GM13977 (cell line): Measurements from ENCODE around the gene CYP51A1.
"Not testable (repeated sequence)": the region's sequence is repeated elsewhere in the genome, so short reads cannot be mapped to it uniquely, and the experiment has no call there.

Experiments used
- DNase-seq: peaks from one replicate; pipeline ENCODE4 v3.0.0; 2012; ENCODE audit warnings: low spot score
- in situ Hi-C: fragments of 300-500 bp; cut with MboI; formaldehyde crosslinking; loops from one replicate; pipeline ENCODE4 v1.12.0; 2022; ENCODE audit warnings: low sequenced_read_pairs, low pct_unique_long_range_greater_than_20kb, mixed read lengths, inconsistent platforms; ENCODE audit not compliant: unreplicated experiment
- TF ChIP-seq, protein P1 (sequence below): IDR thresholded peaks from 2 replicates; pipeline ENCODE4 v1.5.1; 2012; ENCODE audit warnings: mild to moderate bottlenecking, control low read depth; ENCODE audit not compliant: insufficient read depth; ENCODE audit errors: extremely low read depth, missing control alignments

CYP51A1 gene

DNA sequence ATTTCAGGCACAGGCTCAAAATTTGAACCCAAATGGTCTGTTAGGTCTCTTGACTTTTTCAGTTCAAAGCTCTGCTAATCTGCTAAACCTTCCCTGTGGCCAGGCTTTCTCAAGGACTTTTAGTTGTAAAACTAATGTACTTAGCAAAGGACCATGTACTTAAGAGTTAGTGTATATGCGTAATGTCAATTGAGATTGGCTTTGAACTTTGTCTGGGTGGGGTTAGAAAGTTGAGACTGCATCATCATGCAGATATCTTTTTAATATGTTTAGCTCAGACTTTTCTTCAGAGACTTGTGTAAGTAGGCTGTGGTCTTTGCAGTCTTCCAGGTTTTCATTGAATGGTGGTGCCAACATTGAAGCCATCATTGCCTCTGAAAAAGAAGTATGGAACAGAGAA, 33.7 kb downstream of the CYP51A1 start:
- TF ChIP-seq, protein P1, sequence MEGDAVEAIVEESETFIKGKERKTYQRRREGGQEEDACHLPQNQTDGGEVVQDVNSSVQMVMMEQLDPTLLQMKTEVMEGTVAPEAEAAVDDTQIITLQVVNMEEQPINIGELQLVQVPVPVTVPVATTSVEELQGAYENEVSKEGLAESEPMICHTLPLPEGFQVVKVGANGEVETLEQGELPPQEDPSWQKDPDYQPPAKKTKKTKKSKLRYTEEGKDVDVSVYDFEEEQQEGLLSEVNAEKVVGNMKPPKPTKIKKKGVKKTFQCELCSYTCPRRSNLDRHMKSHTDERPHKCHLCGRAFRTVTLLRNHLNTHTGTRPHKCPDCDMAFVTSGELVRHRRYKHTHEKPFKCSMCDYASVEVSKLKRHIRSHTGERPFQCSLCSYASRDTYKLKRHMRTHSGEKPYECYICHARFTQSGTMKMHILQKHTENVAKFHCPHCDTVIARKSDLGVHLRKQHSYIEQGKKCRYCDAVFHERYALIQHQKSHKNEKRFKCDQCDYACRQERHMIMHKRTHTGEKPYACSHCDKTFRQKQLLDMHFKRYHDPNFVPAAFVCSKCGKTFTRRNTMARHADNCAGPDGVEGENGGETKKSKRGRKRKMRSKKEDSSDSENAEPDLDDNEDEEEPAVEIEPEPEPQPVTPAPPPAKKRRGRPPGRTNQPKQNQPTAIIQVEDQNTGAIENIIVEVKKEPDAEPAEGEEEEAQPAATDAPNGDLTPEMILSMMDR, result no peak
- in situ Hi-C loops, result no loop called here

DNA sequence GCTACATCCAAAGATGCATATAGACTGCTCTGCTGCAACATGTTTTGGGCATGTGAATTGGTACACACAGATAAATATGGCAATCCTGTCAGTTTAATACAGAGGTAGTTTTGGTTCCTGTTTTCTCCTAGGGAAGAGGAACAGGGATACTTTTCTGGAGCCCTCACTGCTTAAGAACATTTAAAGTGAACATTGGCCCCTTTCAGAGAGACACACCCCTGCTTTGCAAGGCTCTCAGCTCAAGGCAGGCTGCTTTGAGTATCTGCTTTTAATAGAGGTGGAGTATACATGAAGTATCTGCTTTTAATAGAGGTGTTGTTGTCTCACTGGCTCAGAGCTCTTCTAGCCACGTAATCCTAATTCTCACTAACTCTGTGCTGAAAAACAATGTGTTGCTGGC, 38.9 kb downstream of the CYP51A1 start:
- in situ Hi-C loops, result no loop called here
- TF ChIP-seq, protein P1, result no peak
- DNase-seq, result no peak

More for the DNA sequence above, 33.7 kb downstream of the CYP51A1 start:
- no peak for DNase-seq

DNA sequence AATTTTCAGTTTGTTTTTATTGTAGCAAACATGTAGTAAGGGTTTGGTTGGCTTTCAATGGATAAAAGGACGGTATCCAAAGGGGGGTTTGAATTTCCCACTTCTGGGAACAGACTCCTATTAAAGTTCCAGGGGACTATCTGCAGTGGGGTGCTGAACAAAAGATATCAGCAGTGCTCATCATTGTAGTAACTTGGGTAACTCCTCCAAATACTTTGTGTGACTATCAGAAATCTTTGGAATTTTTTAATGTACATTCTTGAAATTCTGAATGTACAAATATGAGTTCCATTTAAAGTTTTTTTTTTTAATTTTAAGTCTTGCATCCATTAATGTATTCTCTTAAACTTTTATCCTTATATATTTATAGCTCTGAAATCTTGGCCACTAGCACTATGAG, 42.1 kb downstream of the CYP51A1 start:
- no peak for DNase-seq
- in situ Hi-C loops, result no loop called here

DNA sequence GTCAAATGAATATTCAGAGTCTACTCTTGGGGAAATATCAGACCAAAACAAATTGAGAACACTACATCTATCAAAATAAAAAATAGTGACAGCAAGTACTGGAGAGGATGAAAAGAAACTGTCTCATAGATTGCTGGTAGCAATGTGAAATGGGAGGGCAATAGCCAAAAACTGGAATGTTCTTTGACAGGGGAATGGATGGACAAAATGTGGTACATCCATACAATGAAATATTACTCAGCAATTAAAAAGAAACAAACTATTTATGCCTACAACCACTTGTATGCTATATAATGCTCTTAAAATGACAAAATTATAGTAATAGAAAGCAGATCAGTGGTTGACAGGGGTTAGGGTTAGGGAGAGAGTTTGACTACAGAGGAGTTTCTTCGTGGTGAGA, 46.0 kb downstream of the CYP51A1 start:
- DNase-seq, result no peak
- in situ Hi-C loops, result no loop called here
- TF ChIP-seq, protein P1, result no peak

More for the DNA sequence above, 42.1 kb downstream of the CYP51A1 start:
- TF ChIP-seq, protein P1, result no peak

DNA sequence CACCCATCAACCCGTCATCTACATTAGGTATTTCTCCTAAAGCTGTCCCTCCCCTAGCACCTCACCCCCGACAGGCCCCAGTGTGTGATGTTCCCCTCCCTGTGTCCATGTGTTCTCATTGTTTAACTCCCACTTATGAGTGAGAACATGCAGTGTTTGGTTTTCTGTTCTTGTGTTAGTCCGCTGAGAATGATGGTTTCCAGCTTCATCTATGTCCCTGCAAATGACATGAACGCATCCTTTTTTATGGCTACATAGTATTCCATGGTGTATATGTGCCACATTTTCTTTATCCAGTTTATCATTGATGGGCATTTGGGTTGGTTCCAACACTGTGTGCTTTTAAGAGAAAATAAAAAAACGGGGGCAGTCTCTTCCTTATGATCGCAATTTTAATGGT, 50.4 kb downstream of the CYP51A1 start:
- in situ Hi-C loops, DNase-seq: not testable (repeated sequence)

DNA sequence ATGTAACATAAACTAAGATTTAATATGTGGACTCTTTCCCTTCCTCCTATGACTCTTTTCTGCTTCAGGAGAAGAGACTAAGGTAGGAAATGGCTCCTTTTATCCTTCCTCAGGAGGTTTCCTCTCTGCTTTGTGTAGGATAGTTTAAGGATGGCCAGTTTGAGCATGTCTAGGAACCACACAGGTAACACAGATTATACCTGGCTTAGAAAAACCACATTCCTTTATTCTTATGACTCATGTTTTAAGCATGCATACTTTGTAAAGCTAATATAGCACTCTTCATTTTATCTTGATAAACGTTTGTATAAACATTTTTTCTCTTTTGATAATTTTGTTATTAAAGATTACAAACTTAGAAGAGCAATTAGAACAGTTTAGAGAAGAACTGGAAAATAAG, 57.8 kb downstream of the CYP51A1 start:
- no peak for DNase-seq
- in situ Hi-C loops, result no loop called here
- TF ChIP-seq, protein P1, result no peak

DNA sequence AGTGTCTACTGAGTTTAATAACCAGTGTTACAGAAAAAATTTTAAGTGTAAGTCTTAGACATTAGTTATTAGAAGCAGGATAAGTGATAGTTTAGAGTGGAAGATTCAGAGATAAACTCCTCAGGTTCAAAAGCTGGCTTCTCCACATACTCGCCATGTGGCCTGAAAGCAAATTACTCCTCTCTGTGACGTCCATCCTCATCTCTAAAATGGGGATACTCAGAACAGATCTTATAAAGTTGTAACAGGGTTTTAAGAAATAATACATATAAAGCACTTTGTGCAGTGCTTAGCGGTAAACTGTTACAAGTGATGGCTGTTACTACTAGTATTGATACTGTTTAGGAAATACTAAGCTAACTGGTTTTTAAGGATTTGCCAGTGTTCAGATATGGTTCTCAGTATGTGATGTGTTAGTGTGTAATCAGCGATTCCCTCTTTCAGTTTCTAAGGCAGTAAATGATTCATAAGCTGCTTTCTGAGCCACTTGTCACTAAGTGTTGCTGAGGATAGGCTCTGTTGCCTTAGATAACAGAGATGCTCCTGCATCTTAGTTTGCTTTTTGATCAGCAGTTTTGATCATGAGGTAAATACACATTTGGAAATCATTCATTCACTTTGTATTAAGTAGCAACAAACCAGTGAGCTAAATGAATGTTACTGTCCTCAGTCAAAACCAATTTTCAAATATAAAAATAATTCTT, 58.7 kb downstream of the CYP51A1 start:
- peak; percentile 30 for DNase-seq
- in situ Hi-C loops, result no loop called here
- TF ChIP-seq, protein P1, result no peak
